Measurements from ENCODE around the gene GALNT17.

GRCh38 chr7:71457846-71458590 is 326.1 kb downstream of the GALNT17 start:
- TF ChIP-seq EP300 (conservative IDR thresholded peaks at IDR 0.05; ENCODE audit: poor library complexity, severe bottlenecking) = no peak
- no peak for TF ChIP-seq CTCF (IDR thresholded peaks at IDR 0.05; ENCODE audit: poor library complexity, severe bottlenecking)
- no peak for TF ChIP-seq MXI1 (conservative IDR thresholded peaks at IDR 0.05; ENCODE audit: poor library complexity, severe bottlenecking)

Data from neural cell (in vitro differentiated cells).